Measurements from ENCODE around the gene PCYOX1L.

DNA sequence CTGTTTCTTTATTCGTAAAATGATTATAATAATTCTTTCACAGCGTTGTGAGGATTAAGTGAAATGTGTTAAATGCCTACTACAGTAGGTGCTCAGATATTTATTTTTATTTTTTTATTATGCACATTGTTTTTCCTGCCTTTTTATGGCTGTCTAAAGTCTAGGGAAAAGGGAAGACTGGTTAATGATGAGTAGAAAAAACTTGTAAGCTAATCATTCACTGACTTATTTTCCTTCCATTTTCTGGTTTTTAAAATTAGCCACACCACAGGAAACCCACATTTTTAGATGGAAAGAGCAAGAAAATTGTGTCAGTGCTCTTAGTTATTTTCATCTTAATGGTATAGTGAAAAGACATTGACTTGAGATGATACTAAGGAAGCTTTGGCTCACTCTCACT, 3.9 kb upstream of the PCYOX1L start:
- TF ChIP-seq CTCF (IDR thresholded peaks at IDR 0.05) (no peak), POLR2AphosphoS5 (IDR thresholded peaks at IDR 0.05) (no peak), POLR2A (IDR thresholded peaks at IDR 0.05) (no peak)

Measured in stomach (tissue), 4 donors.